Esophagus squamous epithelium (tissue), 5 donors: Measurements from ENCODE around the gene SLC9A2. TPM values are rescaled to one million over a fixed set of nuclear protein-coding genes. Genes with fewer than 3 reads are reported as not detected.

Source experiments
- DNase-seq: peaks from one replicate; lab custom pipeline; 2025; lab: John Stamatoyannopoulos, UW
- H3K27ac ChIP-seq, 4 donors: fragments of 200-600 bp; sonication (generic); one replicate each; pipeline ENCODE4 v1.5.1; 2016 to 2019; ENCODE audit warnings: mild to moderate bottlenecking in 1 of 4
- H3K27me3 ChIP-seq, 4 donors: fragments of 200-600 bp; sonication (generic); 1 replicate in 3 of 4; 2 replicates in 1 of 4; pipeline versions ENCODE4 v1.5.1 to v1.6.0; 2017 to 2021; ENCODE audit warnings: antibody characterized with exemption in 1 of 4
- H3K36me3 ChIP-seq, 3 donors: fragments of 200-600 bp; sonication (generic); one replicate each; pipeline ENCODE4 v1.5.1; 2016 to 2019
- H3K4me1 ChIP-seq, 3 donors: fragments of 200-600 bp; sonication (generic); one replicate each; pipeline ENCODE4 v1.5.1; 2017 to 2019
- H3K4me3 ChIP-seq, 4 donors: fragments of 200-600 bp; sonication (generic); 1 replicate in 3 of 4; 2 replicates in 1 of 4; pipeline ENCODE4 v1.5.1; 2016 to 2019; ENCODE audit warnings: mild to moderate bottlenecking in 2 of 4, moderate library complexity in 1 of 4
- H3K9me3 ChIP-seq, 3 donors: fragments of 200-600 bp; sonication (generic); one replicate each; pipeline ENCODE4 v1.5.1; 2016 to 2019
- CTCF ChIP-seq, 6 experiments: fragments of 450-650 bp in 4 of 6; fragments of 200-600 bp in 2 of 6; sonication (generic) in 2 of 6; IDR thresholded peaks; one replicate each; pipeline ENCODE4 v1.5.1; 2016 to 2019; ENCODE audit warnings: antibody characterized with exemption in 6 of 6, mild to moderate bottlenecking in 4 of 6, moderate library complexity in 4 of 6
- POLR2A ChIP-seq, 4 donors: fragments of 450-650 bp; IDR thresholded peaks; one replicate each; pipeline ENCODE4 v1.6.1; 2017; ENCODE audit warnings: antibody characterized with exemption in 4 of 4, mild to moderate bottlenecking in 4 of 4, moderate library complexity in 3 of 4
- WGBS, 2 donors: methylation state at CpG; one replicate each; pipeline ENCODE4 v1.1.5; 2018; 5-methylcytosine and 5-hydroxymethylcytosine counted together
- intact Hi-C: fragments of 100-400 bp; cut with DNase I; formaldehyde crosslinking; loops from one replicate; pipeline ENCODE4 v1.15.0; 2022
- total RNA-seq, 4 donors: library from RNA; depleted of rRNA; stranded (reverse); fragments of >200 nt; gene quantifications; one replicate each; pipeline ENCODE4 v1.1.0, GENCODE V29; 2016
- donor health status: DM: yes; HTN: yes; CAD: no.

Gene SLC9A2
- total RNA-seq, 4 donors from 2014 or later, result 0.47 TPM; not detected in 3

DNA sequence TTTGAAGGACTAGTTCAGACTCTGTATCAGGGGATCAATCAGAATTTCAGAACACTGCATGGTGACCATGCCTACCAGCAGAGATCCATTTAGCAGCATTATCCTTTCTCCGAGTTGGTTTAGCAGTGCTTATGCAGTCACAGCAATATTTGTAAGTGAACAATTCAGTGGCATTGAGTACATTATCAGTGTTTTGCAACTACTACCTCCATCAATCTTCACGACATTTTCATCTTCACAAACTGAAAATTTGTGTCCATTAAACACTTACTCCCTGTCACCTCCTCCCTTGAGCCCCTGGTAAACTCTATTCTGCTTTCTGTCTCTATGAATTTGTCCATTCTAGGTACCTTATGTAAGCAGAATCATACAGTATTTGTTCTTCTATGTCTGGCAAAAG lies 20.1 kb downstream of the SLC9A2 start:
- Histone ChIP-seq H3K27ac (no peak overlapping the region), H3K36me3 (no peaks in the 10 kb centered on the region), H3K4me1 (peaks cover 0 to 15% (median 0%) of the 10 kb centered on the region in 3 donors), H3K9me3 (no peaks in the 10 kb centered on the region), H3K4me3 (no peak overlapping the region), H3K27me3 (peaks cover 0 to 59% (median 0%) of the 10 kb centered on the region in 4 donors)
- DNase-seq, result no peak
- 78 to 88% methylated on average over 2 of the region's 2 CpGs for WGBS, 2 donors
- TF ChIP-seq POLR2A (IDR thresholded peaks at IDR 0.05), result no peak
- intact Hi-C loops, result no loop called here

GRCh38 chr2:102652126-102652525 lies 32.8 kb downstream of the SLC9A2 start:
- WGBS, 2 donors, result 58 to 69% methylated on average over 2 of the region's 2 CpGs
- Histone ChIP-seq H3K4me3 (no peak overlapping the region), H3K27ac (no peak overlapping the region), H3K9me3 (no peaks in the 10 kb centered on the region), H3K27me3 (peaks cover 0 to 13% (median 0%) of the 10 kb centered on the region in 4 donors), H3K4me1 (no peaks in the 10 kb centered on the region), H3K36me3 (no peaks in the 10 kb centered on the region)
- intact Hi-C loops, result no loop called here
- TF ChIP-seq POLR2A (IDR thresholded peaks at IDR 0.05), result no peak
- no peak for TF ChIP-seq CTCF (IDR thresholded peaks at IDR 0.05)
- no peak for DNase-seq

GRCh38 chr2:102657770-102658169 lies 38.4 kb downstream of the SLC9A2 start:
- 61 to 67% methylated on average over 6 to 7 of the region's 7 CpGs for WGBS, 2 donors
- Histone ChIP-seq H3K27ac (no peak overlapping the region), H3K36me3 (no peaks in the 10 kb centered on the region), H3K4me1 (no peaks in the 10 kb centered on the region), H3K9me3 (no peaks in the 10 kb centered on the region), H3K27me3 (peaks cover 0 to 2% (median 0%) of the 10 kb centered on the region in 4 donors), H3K4me3 (no peak overlapping the region)
- DNase-seq, result no peak
- intact Hi-C loops, result no loop called here
- TF ChIP-seq POLR2A (IDR thresholded peaks at IDR 0.05) (no peak), CTCF (IDR thresholded peaks at IDR 0.05) (no peak)

DNA sequence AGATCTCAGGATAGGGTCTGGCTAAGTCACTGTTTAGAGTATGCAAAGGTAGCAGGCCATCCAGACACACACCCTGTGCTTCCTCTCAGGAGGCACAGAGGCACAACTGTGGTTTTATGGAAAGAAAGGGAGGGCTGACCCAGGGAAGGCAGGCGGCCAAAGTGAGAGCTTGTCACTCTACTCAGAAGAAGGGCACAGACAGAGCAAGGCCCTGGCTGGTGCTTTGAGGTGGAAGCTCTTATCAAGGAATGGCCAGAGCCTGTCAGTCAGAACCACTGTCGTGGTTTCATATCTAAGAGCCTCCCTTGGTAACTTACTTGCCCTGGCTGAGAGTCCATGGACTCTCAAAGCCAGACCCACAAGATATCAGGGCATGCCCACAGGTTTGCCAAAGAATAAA lies 40.7 kb downstream of the SLC9A2 start:
- DNase-seq, result no peak
- 70 to 72% methylated on average over 1 to 2 of the region's 2 CpGs for WGBS, 2 donors
- intact Hi-C loops, result no loop called here
- Histone ChIP-seq H3K27ac (no peak overlapping the region), H3K9me3 (no peaks in the 10 kb centered on the region), H3K36me3 (no peaks in the 10 kb centered on the region), H3K27me3 (peaks cover 0 to 2% (median 0%) of the 10 kb centered on the region in 4 donors), H3K4me1 (peaks cover 0 to 6% (median 0%) of the 10 kb centered on the region in 3 donors), H3K4me3 (no peak overlapping the region)
- no peak for TF ChIP-seq POLR2A (IDR thresholded peaks at IDR 0.05)
- TF ChIP-seq CTCF (IDR thresholded peaks at IDR 0.05), result no peak

- Histone ChIP-seq H3K27me3 (peaks cover 0 to 2% (median 0%) of the 10 kb centered on the region in 4 donors), H3K4me3 (no peak overlapping the region), H3K9me3 (no peaks in the 10 kb centered on the region), H3K36me3 (no peaks in the 10 kb centered on the region), H3K4me1 (peaks cover 0 to 6% (median 0%) of the 10 kb centered on the region in 3 donors), H3K27ac (no peak overlapping the region)
- TF ChIP-seq CTCF (IDR thresholded peaks at IDR 0.05), result no peak
- no peak for TF ChIP-seq POLR2A (IDR thresholded peaks at IDR 0.05)
- no peak for DNase-seq
- 53 to 67% methylated on average over 6 of the region's 6 CpGs for WGBS, 2 donors
- intact Hi-C loops, result no loop called here
Measured at GRCh38 chr2:102660574-102660973, 41.2 kb downstream of the SLC9A2 start.

- no peak for DNase-seq
- TF ChIP-seq POLR2A (IDR thresholded peaks at IDR 0.05) (no peak), CTCF (IDR thresholded peaks at IDR 0.05) (no peak)
- H3K27ac ChIP-seq, result no peak overlapping the region
- peaks cover 0 to 6% (median 0%) of the 10 kb centered on the region in 3 donors for H3K4me1 ChIP-seq
- intact Hi-C loops, result no loop called here
- peaks cover 0 to 2% (median 0%) of the 10 kb centered on the region in 4 donors for H3K27me3 ChIP-seq
- no peak overlapping the region for H3K4me3 ChIP-seq
- WGBS, 2 donors, result 75 to 79% methylated on average over 5 of the region's 5 CpGs
- no peaks in the 10 kb centered on the region for H3K36me3 ChIP-seq
- H3K9me3 ChIP-seq, result no peaks in the 10 kb centered on the region
Measured at GRCh38 chr2:102661846-102662245, 42.5 kb downstream of the SLC9A2 start.
